Heart right ventricle (tissue), 16 donors: Measurements from ENCODE around the gene MYO5A. TPM values are rescaled to one million over a fixed set of nuclear protein-coding genes. Genes with fewer than 3 reads are reported as not detected.
"Not testable (repeated sequence)": the region's sequence is repeated elsewhere in the genome, so short reads cannot be mapped to it uniquely, and the experiment has no call there.

ENCODE experiments used
- ATAC-seq, 8 donors: fragments of 200-7000 bp; cut with Tn5 transposase; one replicate each; pipeline ENCODE4 v1.9.1; 2020; ENCODE audit warnings: mild to moderate bottlenecking in 8 of 8, moderate library complexity in 8 of 8, moderate number of reproducible peaks in 1 of 8
- DNase-seq, 2 donors: peaks; one replicate each; pipeline ENCODE4 v3.0.0-alpha.2; 2020
- H3K27ac ChIP-seq, 10 donors: fragments of 200-600 bp; sonication (generic) in 2 of 10; one replicate each; pipeline versions ENCODE4 v1.5.0 to v1.8.0; 2020 to 2022; ENCODE audit warnings: mild to moderate bottlenecking in 3 of 10
- H3K27me3 ChIP-seq, 7 donors: fragments of 200-600 bp; one replicate each; pipeline ENCODE4 v1.8.0; 2021 to 2022; ENCODE audit warnings: mild to moderate bottlenecking in 2 of 7
- H3K36me3 ChIP-seq, 9 donors: fragments of 200-600 bp; sonication (generic) in 1 of 9; one replicate each; pipeline versions ENCODE4 v1.5.0 to v1.8.0; 2020 to 2022; ENCODE audit warnings: mild to moderate bottlenecking in 2 of 9
- H3K4me1 ChIP-seq, 9 donors: fragments of 200-600 bp; sonication (generic) in 1 of 9; one replicate each; pipeline versions ENCODE4 v1.5.0 to v1.8.0; 2020 to 2022; ENCODE audit warnings: mild to moderate bottlenecking in 4 of 9
- H3K4me3 ChIP-seq, 10 donors: fragments of 200-600 bp; sonication (generic) in 2 of 10; one replicate each; pipeline versions ENCODE4 v1.5.0 to v1.8.0; 2020 to 2022; ENCODE audit warnings: mild to moderate bottlenecking in 7 of 10, moderate library complexity in 2 of 10
- H3K9me3 ChIP-seq, 11 donors: fragments of 200-600 bp in 10 of 11; sonication (generic) in 2 of 11; one replicate each; pipeline versions ENCODE4 v1.5.0 to v1.8.0; 2013 to 2022; ENCODE audit warnings: mild to moderate bottlenecking in 2 of 11, control low read depth in 1 of 11, moderate library complexity in 1 of 11
- CTCF ChIP-seq, 9 donors: fragments of 200-600 bp; sonication (generic) in 2 of 9; IDR thresholded peaks; one replicate each; pipeline versions ENCODE4 v1.5.0 to v1.8.0; 2021 to 2022; ENCODE audit warnings: antibody characterized with exemption in 9 of 9, mild to moderate bottlenecking in 5 of 9, moderate library complexity in 1 of 9
- WGBS, 2 donors: extraction: QIAGEN DNeasy Blood & Tissue Kit; methylation state at CpG; one replicate each; pipeline ENCODE4 v1.1.7; 2013; ENCODE audit warnings: inconsistent platforms in 1 of 2; 5-methylcytosine and 5-hydroxymethylcytosine counted together
- intact Hi-C, 10 donors: fragments of 100-400 bp; cut with DNase I; formaldehyde crosslinking; loops; one replicate each; pipeline versions ENCODE4 v1.11.1 to v1.14.2; 2022
- polyA plus RNA-seq, 2 donors: library from polyadenylated mRNA; stranded (reverse); fragments of 200-250 nt; gene quantifications; one replicate each; pipeline ENCODE4 v1.2.3, GENCODE V29; 2013
- total RNA-seq, 10 donors: library from RNA; stranded (reverse); fragmentation: NEBNext Ultra II Directional in 3 of 10; extraction: Animal tissue kit (Norgen Biotek cat#: 25700) in 3 of 10; gene quantifications; one replicate each; pipeline versions ENCODE4 v1.2.1 to v1.2.4, GENCODE V29; 2021 to 2023
- donor health status: Arrhythmogenic right ventricular cardiomyopathy.
- donor health status: ischemic (EF 13 %, LVEDD 7.1; RV severe dilation, severe dysfunction).
- donor health status: healthy with polysubstance abuse.
- donor health status: DM: no; HTN: yes; CAD: no.
- donor health status: DM: no; HTN: no; CAD: no.
- donor health status: ischemic (EF 25% LVEDD 6.9; RV normal size, moderate dysfunction).
- donor health status: ischemic (EF 25% LVEDD 5.7; RV mildly dilated, moderate dysfunction).
- donor health status: healthy.
- donor health status: DM: yes; HTN: yes; CAD: no.
- donor health status: Ischemic cardiomyopathy.
- donor health status: ischemic (EF 35%, LVEDD 5.7; RV mildly dilated, moderate dysfunction).
- donor health status: nonischemic (EF 11% LVEDD 7.7; RV severe dilation, severe dysfunction).
- donor health status: DM: yes; HTN: yes; CAD: no.
- donor health status: PGD.
- donor health status: ischemic (EF 29% LVEDD 5.4; RV normal size, mild dysfunction).
- donor health status: nonischemic (EF 23%, LVEDD 6.1; RV moderate dilation, normal function).

The MYO5A gene
- total and polyA plus RNA-seq, 12 donors = 3.1 to 15.7 (median 6.3) TPM

- H3K27ac ChIP-seq = peak overlapping the region in 1 of 10 donors; percentile 63
Observed at GRCh38 chr15:52464040-52464439, 64.6 kb downstream of the MYO5A start.

GRCh38 chr15:52463638-52464037 lies 65.0 kb downstream of the MYO5A start:
- peaks cover 0 to 49% (median 14%) of the 10 kb centered on the region in 9 donors for H3K4me1 ChIP-seq
- no peak for DNase-seq
- H3K27ac ChIP-seq = peak overlapping the region in 1 of 10 donors; percentile 63
- intact Hi-C loops = loop anchor here in 2 of 10 donors (2.0 to 10.0 kb wide), 2 partner anchors 129 to 133 kb away; no protein-coding TSS in a partner anchor
- H3K4me3 ChIP-seq = no peak overlapping the region
- peaks cover 0 to 20% (median 9%) of the 10 kb centered on the region in 11 donors for H3K9me3 ChIP-seq
- H3K27me3 ChIP-seq = no peaks in the 10 kb centered on the region
- peak in 2 of 8 donors; percentile 58 to 65 for ATAC-seq
- TF ChIP-seq CTCF (IDR thresholded peaks at IDR 0.05) = peak in 6 of 9 donors; percentile 22 to 45 (median 32)
- H3K36me3 ChIP-seq = no peaks in the 10 kb centered on the region

More at GRCh38 chr15:52464040-52464439, 64.6 kb downstream of the MYO5A start:
- Histone ChIP-seq H3K9me3 (peaks cover 0 to 22% (median 9%) of the 10 kb centered on the region in 11 donors), H3K27me3 (no peaks in the 10 kb centered on the region), H3K4me3 (no peak overlapping the region), H3K4me1 (peaks cover 0 to 49% (median 14%) of the 10 kb centered on the region in 9 donors), H3K36me3 (no peaks in the 10 kb centered on the region)
- peak in 1 of 8 donors; percentile 25 for ATAC-seq
- WGBS, 2 donors = 89 to 93% methylated on average over 3 of the region's 3 CpGs
- intact Hi-C loops = loop anchor here in 1 of 10 donors (10.0 kb wide), 1 partner anchor 129 kb away; no protein-coding TSS in a partner anchor
- no peak for TF ChIP-seq CTCF (IDR thresholded peaks at IDR 0.05)
- DNase-seq = no peak

- Histone ChIP-seq H3K4me1 (peaks cover 0 to 49% (median 14%) of the 10 kb centered on the region in 9 donors), H3K9me3 (peaks cover 0 to 12% (median 5%) of the 10 kb centered on the region in 11 donors), H3K4me3 (no peak overlapping the region), H3K27me3 (no peaks in the 10 kb centered on the region), H3K36me3 (no peaks in the 10 kb centered on the region), H3K27ac (no peak overlapping the region)
- ATAC-seq (no peak), DNase-seq (no peak)
- WGBS, 2 donors = 87 to 90% methylated on average over 6 of the region's 6 CpGs
- no peak for TF ChIP-seq CTCF (IDR thresholded peaks at IDR 0.05)
- intact Hi-C loops = loop anchor here in 2 of 10 donors (2.0 to 10.0 kb wide), 2 partner anchors 128 to 132 kb away; no protein-coding TSS in a partner anchor
Observed at GRCh38 chr15:52462806-52463360, 65.8 kb downstream of the MYO5A start.

- 97 to 99% methylated on average over 24 to 30 of the region's 31 CpGs for WGBS, 2 donors
- not testable (repeated sequence) for DNase-seq, H3K27me3 ChIP-seq, ATAC-seq, H3K36me3 ChIP-seq, H3K4me3 ChIP-seq, H3K27ac ChIP-seq
- peaks cover 0 to 16% (median 5%) of the 10 kb centered on the region in 11 donors for H3K9me3 ChIP-seq
- H3K4me1 ChIP-seq = peaks cover 0 to 28% (median 12%) of the 10 kb centered on the region in 9 donors
- intact Hi-C loops = loop anchor here in 1 of 10 donors (10.0 kb wide), 1 partner anchor 125 kb away; no protein-coding TSS in a partner anchor
Observed at GRCh38 chr15:52459701-52460100, 69.0 kb downstream of the MYO5A start.

GRCh38 chr15:52459265-52459664 lies 69.4 kb downstream of the MYO5A start:
- H3K27ac ChIP-seq, H3K36me3 ChIP-seq, H3K4me3 ChIP-seq, H3K27me3 ChIP-seq, DNase-seq, intact Hi-C loops, ATAC-seq: not testable (repeated sequence)
- Histone ChIP-seq H3K4me1 (peaks cover 0 to 24% (median 8%) of the 10 kb centered on the region in 9 donors), H3K9me3 (peaks cover 0 to 20% (median 5%) of the 10 kb centered on the region in 11 donors)
- 79 to 83% methylated on average over 9 of the region's 9 CpGs for WGBS, 2 donors
